Measurements from ENCODE around the gene SERPINH1. TPM values are rescaled to one million over a fixed set of nuclear protein-coding genes. Genes with fewer than 3 reads are reported as not detected.

SERPINH1 gene
- total RNA-seq (2014; rRNA removed; shearing (Covaris generic)): 387 and 394 TPM in 2 replicates

DNA sequence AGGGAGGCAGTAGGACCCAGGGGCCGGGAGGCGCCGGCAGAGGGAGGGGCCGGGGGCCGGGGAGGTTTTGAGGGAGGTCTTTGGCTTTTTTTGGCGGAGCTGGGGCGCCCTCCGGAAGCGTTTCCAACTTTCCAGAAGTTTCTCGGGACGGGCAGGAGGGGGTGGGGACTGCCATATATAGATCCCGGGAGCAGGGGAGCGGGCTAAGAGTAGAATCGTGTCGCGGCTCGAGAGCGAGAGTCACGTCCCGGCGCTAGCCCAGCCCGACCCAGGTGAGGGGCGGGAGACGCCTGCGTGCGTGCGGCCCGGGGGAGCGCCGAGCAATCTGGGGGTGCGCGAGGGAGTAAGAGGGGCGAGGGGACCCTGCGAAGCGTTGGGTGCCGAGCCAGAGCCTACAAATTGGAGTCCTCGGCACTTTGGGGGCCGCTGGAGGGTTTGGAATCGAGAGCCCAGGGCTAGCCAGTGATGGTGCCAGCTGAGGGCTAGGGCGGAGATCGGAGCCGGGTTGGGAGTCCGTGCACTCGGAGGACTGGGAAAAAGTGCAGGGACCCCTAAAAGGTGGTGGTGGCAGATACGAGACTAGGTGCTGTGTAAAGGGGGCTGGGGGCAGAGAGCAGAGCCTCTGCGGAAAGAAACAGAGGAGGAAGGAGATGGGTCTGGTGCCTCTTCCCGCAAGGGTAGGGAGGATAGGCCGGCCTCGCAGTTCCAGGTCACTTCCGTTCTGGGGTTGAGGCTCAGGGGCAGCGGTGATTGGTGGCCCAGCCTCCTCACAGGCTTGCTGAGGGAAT lies at the start of gene SERPINH1:
SERPINH1 (plus strand) TSS at position 206 of the 788 bp plus-strand sequence. CDS start 4,097 bp downstream, outside the sequence.
- peak; percentile 90 for DNase-seq (ENCODE audit: low spot score)

- peak; percentile 61 for DNase-seq (ENCODE audit: low spot score)
Observed at GRCh38 chr11:75513250-75513649, 48.8 kb upstream of the SERPINH1 start.

DNA sequence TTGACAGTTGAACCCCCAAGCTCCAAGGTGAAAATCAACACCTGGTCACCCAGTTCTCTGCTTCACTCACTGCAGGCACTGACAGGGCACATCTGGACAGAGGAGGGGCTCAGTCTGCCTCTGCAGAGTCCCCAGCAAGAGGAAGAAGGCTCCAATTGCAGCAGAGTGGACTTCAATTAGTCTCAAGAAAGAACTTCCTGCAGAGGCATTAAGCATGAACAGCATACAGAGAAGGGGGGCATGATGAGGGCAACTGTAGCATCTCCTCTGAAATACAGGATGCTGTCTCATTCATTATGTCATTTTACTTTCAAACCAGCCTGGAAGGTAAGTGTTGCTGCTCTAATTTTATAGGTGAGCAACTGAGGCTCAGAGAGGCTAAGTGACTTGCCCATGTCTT lies 47.5 kb upstream of the SERPINH1 start:
- DNase-seq (ENCODE audit: low spot score): no peak

DNA sequence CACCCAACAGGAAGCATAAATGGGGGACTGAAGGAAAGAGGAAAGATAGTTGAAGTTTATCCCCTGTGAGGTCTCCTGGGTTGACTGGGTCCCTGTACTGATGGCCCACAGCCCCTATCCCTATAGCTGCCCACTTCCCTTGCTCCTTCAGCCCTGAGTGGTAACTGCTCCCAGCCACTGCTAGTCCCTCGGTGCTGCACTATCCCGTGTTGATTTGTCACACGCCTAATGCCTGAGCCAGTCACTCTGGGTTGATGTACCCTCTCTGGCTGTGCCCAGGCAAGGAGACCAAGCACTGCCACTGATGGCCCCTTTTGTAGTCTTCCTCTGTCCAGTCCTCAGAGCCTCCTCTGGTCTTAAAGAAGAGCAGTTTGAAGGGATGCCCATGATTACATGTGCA lies 45.9 kb upstream of the SERPINH1 start:
- no peak for DNase-seq (ENCODE audit: low spot score)

DNA sequence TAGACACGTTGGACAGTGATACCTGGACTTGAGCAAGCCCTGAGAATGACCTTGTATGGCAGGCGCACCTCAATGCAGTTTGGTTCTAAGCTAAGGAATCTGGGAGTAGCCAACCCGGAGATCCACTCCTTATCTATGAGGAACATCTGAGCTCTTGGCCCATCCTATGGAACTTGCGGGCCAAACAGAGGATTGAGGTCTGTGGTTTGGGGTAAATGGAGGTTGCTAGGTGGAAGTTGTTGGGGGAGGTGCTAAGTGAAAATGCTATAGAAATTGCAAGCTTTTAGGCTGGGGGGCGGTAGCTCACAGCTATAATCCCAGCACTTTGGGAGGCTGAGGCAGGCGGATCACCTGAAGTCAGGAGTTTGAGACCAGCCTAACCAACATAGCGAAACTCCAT lies 45.2 kb upstream of the SERPINH1 start:
- DNase-seq (ENCODE audit: low spot score): no peak

GRCh38 chr11:75518204-75518549 lies 43.9 kb upstream of the SERPINH1 start:
- DNase-seq (ENCODE audit: low spot score): no peak

DNA sequence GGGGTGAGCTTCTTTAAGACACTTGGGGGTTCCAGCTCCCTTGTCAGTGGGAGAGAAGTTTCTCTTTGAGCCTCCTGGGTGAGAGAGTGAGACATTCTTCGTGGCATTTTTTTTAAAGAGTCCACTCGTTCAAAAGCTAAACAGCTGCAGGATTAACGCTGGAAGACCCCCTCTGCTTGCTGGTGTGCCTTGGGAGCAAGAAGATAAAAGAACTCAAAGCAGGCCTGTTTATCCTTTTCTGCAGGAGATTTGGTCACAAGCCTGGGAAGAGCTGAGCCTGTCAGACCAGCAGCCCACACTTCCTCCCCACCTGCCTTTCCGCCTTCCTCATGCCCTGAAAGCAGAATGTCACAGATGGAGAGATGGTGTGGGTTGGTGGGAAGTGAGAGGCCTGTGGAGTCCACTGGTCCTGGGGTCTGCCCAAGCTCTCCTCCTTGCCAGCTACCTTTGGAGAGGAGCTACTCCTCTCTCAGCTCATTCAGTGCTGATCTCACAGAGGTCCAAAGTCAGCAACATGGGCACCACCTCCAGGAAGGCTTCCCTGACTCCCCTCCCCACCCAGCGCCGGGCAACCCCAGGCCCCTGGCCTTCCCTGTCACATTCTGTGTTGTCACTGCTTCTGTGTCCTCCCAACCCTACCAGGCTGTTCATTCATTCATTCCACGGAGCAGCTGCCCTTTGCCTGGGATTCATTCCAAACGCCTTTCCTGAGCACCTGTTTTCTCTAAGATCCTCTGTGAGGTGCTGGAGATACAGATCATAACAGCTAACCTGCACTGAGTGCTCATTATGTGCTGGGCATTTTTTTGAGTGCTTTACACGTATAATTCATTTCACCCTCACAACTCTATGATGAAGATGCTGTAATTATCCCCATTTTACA lies 43.0 kb upstream of the SERPINH1 start:
- DNase-seq (ENCODE audit: low spot score): no peak

GRCh38 chr11:75520688-75521087 lies 41.4 kb upstream of the SERPINH1 start:
- DNase-seq (ENCODE audit: low spot score): no peak

GRCh38 chr11:75522286-75523044 lies 39.6 kb upstream of the SERPINH1 start:
- DNase-seq (ENCODE audit: low spot score): no peak

GRCh38 chr11:75523189-75523588 lies 38.9 kb upstream of the SERPINH1 start:
- no peak for DNase-seq (ENCODE audit: low spot score)

DNA sequence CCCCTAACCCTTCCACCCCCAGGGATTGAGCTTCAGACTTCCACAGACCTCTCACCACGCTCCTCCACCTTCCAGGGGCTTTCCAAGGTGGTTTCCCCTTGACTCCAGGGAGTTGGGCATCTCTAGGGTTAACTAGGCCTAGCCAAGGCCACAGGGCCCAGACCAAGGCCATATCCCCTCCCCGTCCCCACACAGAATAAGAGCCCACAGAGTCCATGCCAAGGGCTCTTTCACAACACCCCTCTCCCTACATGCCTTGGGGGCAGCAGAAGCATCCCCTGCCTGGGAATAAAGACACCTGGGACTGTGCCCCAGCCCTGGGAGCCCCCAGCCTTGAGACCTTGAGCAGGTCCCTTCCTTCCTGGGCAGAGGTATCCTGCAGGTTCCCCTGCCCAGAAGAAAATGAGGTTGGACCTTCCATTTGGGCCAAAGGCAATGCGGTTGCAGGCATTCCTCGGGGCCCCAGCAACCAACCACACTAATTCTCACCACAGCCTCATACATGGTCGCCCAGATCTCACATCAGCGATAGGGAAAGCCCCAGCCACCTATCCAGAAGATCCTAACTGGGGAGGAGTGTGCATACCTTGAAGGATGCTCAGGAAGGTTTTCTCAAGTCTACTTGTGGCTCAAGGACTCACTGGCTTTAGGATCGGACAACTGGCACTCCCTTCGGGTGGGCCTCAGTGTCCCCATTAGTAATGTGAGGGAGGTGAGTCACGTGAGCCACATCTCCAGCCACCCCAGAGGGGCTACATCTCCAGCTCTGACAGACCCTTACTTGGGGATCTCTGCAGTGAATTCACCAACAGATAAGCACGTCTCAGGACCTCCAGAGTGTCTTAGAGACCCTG lies 38.0 kb upstream of the SERPINH1 start:
- no peak for DNase-seq (ENCODE audit: low spot score)

DNA sequence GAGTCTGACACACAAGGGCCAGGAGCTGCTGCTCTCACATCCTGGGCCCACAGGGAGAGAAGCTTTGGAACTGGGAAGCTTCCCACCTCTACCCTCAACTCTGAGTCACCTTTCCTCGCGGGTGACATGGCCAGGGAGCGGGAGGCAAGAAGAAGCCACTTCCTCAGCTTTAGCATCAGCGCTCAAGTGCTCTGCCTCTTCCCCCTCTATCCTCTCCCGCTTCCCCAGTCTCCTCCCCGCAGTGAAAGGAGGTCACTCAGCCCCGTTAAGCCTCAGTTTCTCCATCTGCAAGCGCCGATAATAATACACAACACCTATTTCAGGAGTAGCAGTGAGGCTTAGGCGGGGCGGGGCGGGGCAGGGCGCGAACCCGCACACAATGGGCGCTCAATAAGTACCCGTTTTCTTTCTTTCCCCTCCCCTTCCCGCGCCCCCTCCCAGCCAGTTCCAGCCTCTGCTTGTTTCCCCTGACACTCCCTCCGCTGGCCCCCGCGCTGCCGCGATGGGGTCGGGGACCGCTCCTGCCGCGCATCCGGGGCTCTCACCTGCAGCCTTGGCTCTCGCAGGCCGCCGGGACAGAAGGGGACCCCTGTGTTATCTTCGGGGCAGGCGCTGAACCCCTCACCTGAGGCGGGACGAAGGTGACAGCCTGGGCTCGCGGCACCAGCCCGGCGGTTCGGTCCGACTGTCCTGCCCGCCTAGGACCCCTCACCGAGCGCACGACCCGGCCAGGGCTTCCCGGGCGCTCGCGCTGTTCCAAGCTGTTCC lies 37.2 kb upstream of the SERPINH1 start:
- DNase-seq (ENCODE audit: low spot score): peak; percentile 69

- peak; percentile 62 for DNase-seq (ENCODE audit: low spot score)
Observed at GRCh38 chr11:75525433-75526191, 36.4 kb upstream of the SERPINH1 start, which contains the start of gene GDPD5. Gene GDPD5, minus strand, starts transcription at chr11:75525941. Its CDS starts 48,206 bp downstream, at chr11:75477735.

GRCh38 chr11:75526192-75526541 lies 35.9 kb upstream of the SERPINH1 start:
- DNase-seq (ENCODE audit: low spot score): no peak

DNA sequence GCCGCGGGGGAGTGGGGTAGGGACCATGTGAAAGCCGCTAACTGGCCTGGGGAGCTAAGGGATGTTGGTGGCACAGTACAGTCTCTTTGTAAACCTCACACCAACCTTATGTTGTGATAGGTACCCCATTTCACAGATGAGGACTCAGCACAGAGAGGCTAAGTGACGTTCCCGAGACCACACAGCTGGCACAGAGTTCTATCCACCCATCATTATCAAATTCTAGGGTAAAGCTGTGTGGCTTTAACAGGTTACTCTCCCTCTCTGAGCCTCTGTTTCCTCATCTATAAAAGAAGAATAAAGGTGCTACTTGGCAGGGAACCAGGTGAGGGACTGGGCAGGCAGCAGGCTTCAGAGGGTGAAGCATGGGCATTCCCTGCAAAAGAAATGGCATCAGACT lies 34.9 kb upstream of the SERPINH1 start:
- no peak for DNase-seq (ENCODE audit: low spot score)

- DNase-seq (ENCODE audit: low spot score): no peak
Observed at GRCh38 chr11:75527938-75528735, 33.9 kb upstream of the SERPINH1 start.

DNA sequence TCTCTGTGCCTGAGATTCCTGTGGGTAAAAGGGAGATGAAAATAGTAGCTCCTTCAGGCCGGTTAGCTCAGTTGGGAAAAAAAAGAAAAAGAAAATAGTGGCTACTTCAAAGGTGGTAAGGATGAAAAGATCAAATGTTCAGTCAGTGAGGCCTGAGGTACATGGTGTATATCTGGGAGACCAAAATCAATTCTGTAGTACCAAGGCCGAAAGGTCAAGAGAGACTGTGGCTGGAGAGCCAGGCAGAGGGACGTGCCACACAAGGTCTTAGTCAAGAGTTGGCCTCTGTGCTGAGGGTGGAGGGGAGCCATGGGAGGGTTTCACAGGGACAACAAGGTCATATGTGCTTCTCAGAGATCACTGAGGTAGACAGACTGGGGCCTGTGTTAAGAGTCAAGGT lies 31.5 kb upstream of the SERPINH1 start:
- no peak for DNase-seq (ENCODE audit: low spot score)

DNA sequence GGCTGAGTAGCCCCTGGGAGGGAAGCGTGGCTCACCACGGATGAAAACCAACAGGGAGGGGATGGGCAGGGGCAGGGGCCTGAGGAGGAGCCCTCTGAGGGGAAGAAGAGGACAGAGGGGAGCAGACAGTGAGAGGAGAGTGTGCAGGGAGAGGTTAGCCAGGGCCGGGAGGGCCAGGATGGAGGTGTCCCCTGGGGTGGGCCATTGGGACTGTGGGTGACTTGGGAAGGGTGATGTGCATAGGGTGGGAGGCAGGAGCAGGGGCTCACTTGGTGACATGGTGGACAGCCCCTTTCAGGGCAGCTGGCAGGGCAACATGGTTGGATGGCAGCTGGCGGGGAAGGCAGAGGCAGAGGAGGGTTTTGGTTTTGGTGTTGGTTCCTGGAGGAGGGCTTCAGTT lies 30.7 kb upstream of the SERPINH1 start:
- DNase-seq (ENCODE audit: low spot score): no peak

Data from A172 (cell line).